DND-41 (cell line): ENCODE data around the gene CPA2.
"Not testable (repeated sequence)": the region's sequence is repeated elsewhere in the genome, so short reads cannot be mapped to it uniquely, and the experiment has no call there.

Experiments
- ATAC-seq: fragments of 200-7000 bp; cut with Tn5 transposase; 3 replicates; pipeline ENCODE4 v1.9.1; 2021; ENCODE audit warnings: low read depth; ENCODE audit not compliant: insufficient read depth
- DNase-seq: peaks from one replicate; pipeline ENCODE4 v3.0.0-alpha.2; 2020
- H2AFZ ChIP-seq: 2 replicates; pipeline ENCODE4 v1.6.0; 2012; ENCODE audit warnings: low read depth, low read length
- H3K27ac ChIP-seq: 2 replicates; pipeline ENCODE4 v1.5.1; 2012; ENCODE audit warnings: low read length, inconsistent platforms
- H3K27me3 ChIP-seq: fragments of 200-600 bp; sonication (generic); 2 replicates; pipeline ENCODE4 v1.6.0; 2012; ENCODE audit warnings: low read length, mild to moderate bottlenecking, inconsistent platforms; ENCODE audit not compliant: insufficient read depth, poor library complexity
- H3K36me3 ChIP-seq: 2 replicates; pipeline ENCODE4 v1.5.1; 2012; ENCODE audit warnings: low read length, inconsistent platforms; ENCODE audit not compliant: insufficient read depth
- H3K4me1 ChIP-seq: 2 replicates; pipeline ENCODE4 v1.5.1; 2012; ENCODE audit warnings: mild to moderate bottlenecking, low read length; ENCODE audit not compliant: insufficient read depth
- H3K4me2 ChIP-seq: 2 replicates; pipeline ENCODE4 v1.6.0; 2012; ENCODE audit warnings: mild to moderate bottlenecking, moderate library complexity, low read length, inconsistent platforms; ENCODE audit not compliant: insufficient read depth
- H3K4me3 ChIP-seq, 2 experiments: fragments of 200-600 bp in 1 of 2; shearing (Covaris generic) in 1 of 2; 2 replicates each; pipeline ENCODE4 v1.5.1; 2012 to 2016; ENCODE audit warnings: inconsistent platforms in 2 of 2, low read length in 2 of 2, mild to moderate bottlenecking in 2 of 2, low read depth in 1 of 2, moderate library complexity in 1 of 2
- H3K79me2 ChIP-seq: 2 replicates; pipeline ENCODE4 v1.6.0; 2012; ENCODE audit warnings: low read length, inconsistent platforms; ENCODE audit not compliant: insufficient read depth
- H3K9ac ChIP-seq: 2 replicates; pipeline ENCODE4 v1.6.0; 2012; ENCODE audit warnings: low read depth, mild to moderate bottlenecking, inconsistent platforms, low read length, moderate library complexity
- H3K9me3 ChIP-seq: 2 replicates; pipeline ENCODE4 v1.5.1; 2012; ENCODE audit warnings: low read length, moderate library complexity, mild to moderate bottlenecking, inconsistent platforms; ENCODE audit not compliant: insufficient read depth, severe bottlenecking
- H4K20me1 ChIP-seq: 2 replicates; pipeline ENCODE4 v1.6.0; 2012; ENCODE audit warnings: low read length; ENCODE audit not compliant: insufficient read depth
- CTCF ChIP-seq: IDR thresholded peaks from 2 replicates; pipeline ENCODE4 v1.5.1; 2012; ENCODE audit warnings: borderline replicate concordance, low read length, moderate library complexity, mild to moderate bottlenecking; ENCODE audit not compliant: poor library complexity, severe bottlenecking; ENCODE audit errors: extremely low read depth
- EZH2 ChIP-seq: IDR thresholded peaks from 3 replicates; pipeline ENCODE4 v1.6.1; 2012; ENCODE audit warnings: borderline replicate concordance, low read depth, mild to moderate bottlenecking, moderate library complexity, low read length, inconsistent platforms; ENCODE audit not compliant: severe bottlenecking

CPA2 gene

GRCh38 chr7:130305433-130306042 lies 38.9 kb downstream of the CPA2 start:
- no peaks in the 10 kb centered on the region for H3K9me3 ChIP-seq
- H4K20me1 ChIP-seq: no peaks in the 10 kb centered on the region
- no peaks in the 10 kb centered on the region for H3K36me3 ChIP-seq
- ATAC-seq (no peak), DNase-seq (no peak)
- no peaks in the 10 kb centered on the region for H3K4me1 ChIP-seq
- no peak overlapping the region for H3K4me3 ChIP-seq
- H3K27me3 ChIP-seq: peaks cover 3% of the 10 kb centered on the region
- no peak overlapping the region for H2AFZ ChIP-seq
- no peak for TF ChIP-seq EZH2
- no peak for TF ChIP-seq CTCF
- H3K9ac ChIP-seq: no peak overlapping the region
- H3K4me2 ChIP-seq: no peak overlapping the region
- H3K27ac ChIP-seq: no peak overlapping the region
- no peaks in the 10 kb centered on the region for H3K79me2 ChIP-seq

- no peaks in the 10 kb centered on the region for H3K27me3 ChIP-seq
- no peaks in the 10 kb centered on the region for H3K79me2 ChIP-seq
- H4K20me1 ChIP-seq: no peaks in the 10 kb centered on the region
- H3K9me3 ChIP-seq: no peaks in the 10 kb centered on the region
- no peaks in the 10 kb centered on the region for H3K36me3 ChIP-seq
- no peak overlapping the region for H3K9ac ChIP-seq
- no peak overlapping the region for H3K4me3 ChIP-seq
- ATAC-seq (no peak), DNase-seq (no peak)
- no peak for TF ChIP-seq CTCF
- no peak for TF ChIP-seq EZH2
- H3K4me1 ChIP-seq: no peaks in the 10 kb centered on the region
- H2AFZ ChIP-seq: no peak overlapping the region
- no peak overlapping the region for H3K4me2 ChIP-seq
- H3K27ac ChIP-seq: no peak overlapping the region
Observed at GRCh38 chr7:130309986-130310385, 43.3 kb downstream of the CPA2 start.

GRCh38 chr7:130314305-130314704 lies 47.6 kb downstream of the CPA2 start:
- TF ChIP-seq EZH2 (no peak), CTCF (no peak)
- ATAC-seq: no peak

GRCh38 chr7:130319541-130319940 lies 52.9 kb downstream of the CPA2 start:
- Histone ChIP-seq H3K4me3 (no peak overlapping the region), H3K79me2 (no peaks in the 10 kb centered on the region), H3K4me1 (no peaks in the 10 kb centered on the region), H3K27me3 (no peaks in the 10 kb centered on the region), H3K4me2 (no peak overlapping the region), H3K9me3 (no peaks in the 10 kb centered on the region), H3K36me3 (no peaks in the 10 kb centered on the region), H3K9ac (no peak overlapping the region), H4K20me1 (no peaks in the 10 kb centered on the region), H2AFZ (no peak overlapping the region), H3K27ac (no peak overlapping the region)
- ATAC-seq (no peak), DNase-seq (no peak)
- TF ChIP-seq EZH2 (no peak), CTCF (no peak)

More at GRCh38 chr7:130314305-130314704, 47.6 kb downstream of the CPA2 start:
- Histone ChIP-seq H3K27ac (no peak overlapping the region), H2AFZ (no peak overlapping the region), H3K79me2 (no peaks in the 10 kb centered on the region), H3K4me1 (no peaks in the 10 kb centered on the region), H3K9ac (no peak overlapping the region), H3K36me3 (no peaks in the 10 kb centered on the region), H3K9me3 (no peaks in the 10 kb centered on the region), H3K4me3 (no peak overlapping the region), H3K4me2 (no peak overlapping the region), H3K27me3 (no peaks in the 10 kb centered on the region), H4K20me1 (no peaks in the 10 kb centered on the region)
- no peak for DNase-seq

- not testable (repeated sequence) for H3K4me3 ChIP-seq, DNase-seq, H3K4me2 ChIP-seq, H3K27ac ChIP-seq, H3K9ac ChIP-seq, ATAC-seq, H2AFZ ChIP-seq, H3K27me3 ChIP-seq, H3K79me2 ChIP-seq, H4K20me1 ChIP-seq, H3K36me3 ChIP-seq, H3K4me1 ChIP-seq, H3K9me3 ChIP-seq
Observed at GRCh38 chr7:130321542-130322229, 55.0 kb downstream of the CPA2 start.
